ENCODE measurements around the gene RBM8A. TPM values are rescaled to one million over a fixed set of nuclear protein-coding genes. Genes with fewer than 3 reads are reported as not detected.

Gene RBM8A
- total RNA-seq, 1 donor from 2014 or later, result 86.8 TPM

DNA sequence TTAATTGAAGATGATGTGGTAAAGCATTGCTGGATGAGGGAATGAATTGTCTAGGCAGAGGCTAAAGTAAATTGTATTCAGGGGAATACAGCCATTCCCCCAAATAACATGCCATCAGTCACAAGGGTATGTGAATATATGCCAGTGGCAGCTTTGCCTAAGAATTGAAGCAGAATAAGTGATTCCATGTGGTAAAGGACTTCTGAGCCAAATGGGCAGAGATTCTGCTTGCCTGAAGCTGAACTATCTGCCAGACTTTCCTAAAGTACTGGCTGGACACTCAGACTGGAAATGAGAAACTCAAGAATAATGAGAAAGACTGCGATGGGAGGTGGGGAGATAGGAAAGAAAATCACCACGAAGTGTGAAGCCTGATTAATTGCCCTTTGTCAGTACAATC is 28.2 kb upstream of the RBM8A start:
- H3K9me3 Mint-ChIP-seq (ENCODE audit: low read depth), result no peaks in the 10 kb centered on the region
- H3K27me3 Mint-ChIP-seq (ENCODE audit: low read depth), result no peaks in the 10 kb centered on the region
- H3K4me1 Mint-ChIP-seq (ENCODE audit: low read depth), result peaks cover 62% of the 10 kb centered on the region
- H3K4me3 Mint-ChIP-seq (ENCODE audit: unreplicated experiment), result peak overlapping the region; percentile 79
- no peak for DNase-seq (ENCODE audit: low spot score)
- peak overlapping the region; percentile 78 for H3K27ac Mint-ChIP-seq (ENCODE audit: unreplicated experiment)
- TF ChIP-seq, protein P1, sequence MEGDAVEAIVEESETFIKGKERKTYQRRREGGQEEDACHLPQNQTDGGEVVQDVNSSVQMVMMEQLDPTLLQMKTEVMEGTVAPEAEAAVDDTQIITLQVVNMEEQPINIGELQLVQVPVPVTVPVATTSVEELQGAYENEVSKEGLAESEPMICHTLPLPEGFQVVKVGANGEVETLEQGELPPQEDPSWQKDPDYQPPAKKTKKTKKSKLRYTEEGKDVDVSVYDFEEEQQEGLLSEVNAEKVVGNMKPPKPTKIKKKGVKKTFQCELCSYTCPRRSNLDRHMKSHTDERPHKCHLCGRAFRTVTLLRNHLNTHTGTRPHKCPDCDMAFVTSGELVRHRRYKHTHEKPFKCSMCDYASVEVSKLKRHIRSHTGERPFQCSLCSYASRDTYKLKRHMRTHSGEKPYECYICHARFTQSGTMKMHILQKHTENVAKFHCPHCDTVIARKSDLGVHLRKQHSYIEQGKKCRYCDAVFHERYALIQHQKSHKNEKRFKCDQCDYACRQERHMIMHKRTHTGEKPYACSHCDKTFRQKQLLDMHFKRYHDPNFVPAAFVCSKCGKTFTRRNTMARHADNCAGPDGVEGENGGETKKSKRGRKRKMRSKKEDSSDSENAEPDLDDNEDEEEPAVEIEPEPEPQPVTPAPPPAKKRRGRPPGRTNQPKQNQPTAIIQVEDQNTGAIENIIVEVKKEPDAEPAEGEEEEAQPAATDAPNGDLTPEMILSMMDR (IDR thresholded peaks at IDR 0.05), result no peak
- H3K36me3 Mint-ChIP-seq (ENCODE audit: low read depth), result peaks cover 4% of the 10 kb centered on the region

DNA sequence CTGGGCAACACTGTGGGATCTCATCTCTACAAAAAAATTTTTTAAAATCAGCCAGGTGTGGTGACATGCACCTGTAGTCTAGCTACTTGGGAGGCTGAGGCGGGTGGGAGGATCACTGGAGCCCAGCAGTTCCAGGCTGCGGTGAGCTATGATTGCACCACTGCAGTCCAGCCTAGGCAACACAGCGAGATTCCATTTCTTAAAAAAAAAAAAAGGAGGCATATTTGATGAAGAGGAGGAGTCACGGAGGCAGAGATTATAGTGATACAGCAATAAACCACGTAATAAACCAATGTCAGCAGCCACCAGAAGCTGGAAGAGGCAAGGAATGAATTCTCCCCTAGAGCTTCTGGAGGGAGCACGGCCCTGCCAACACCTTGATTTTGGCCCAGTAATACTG is 26.6 kb upstream of the RBM8A start:
- TF ChIP-seq, protein P1 (IDR thresholded peaks at IDR 0.05), result no peak
- Mint-ChIP-seq H3K4me3 (ENCODE audit: unreplicated experiment) (no peak overlapping the region), H3K27ac (ENCODE audit: unreplicated experiment) (no peak overlapping the region), H3K36me3 (ENCODE audit: low read depth) (peaks cover 8% of the 10 kb centered on the region), H3K9me3 (ENCODE audit: low read depth) (no peaks in the 10 kb centered on the region), H3K4me1 (ENCODE audit: low read depth) (peaks cover 59% of the 10 kb centered on the region), H3K27me3 (ENCODE audit: low read depth) (no peaks in the 10 kb centered on the region)
- no peak for DNase-seq (ENCODE audit: low spot score)

DNA sequence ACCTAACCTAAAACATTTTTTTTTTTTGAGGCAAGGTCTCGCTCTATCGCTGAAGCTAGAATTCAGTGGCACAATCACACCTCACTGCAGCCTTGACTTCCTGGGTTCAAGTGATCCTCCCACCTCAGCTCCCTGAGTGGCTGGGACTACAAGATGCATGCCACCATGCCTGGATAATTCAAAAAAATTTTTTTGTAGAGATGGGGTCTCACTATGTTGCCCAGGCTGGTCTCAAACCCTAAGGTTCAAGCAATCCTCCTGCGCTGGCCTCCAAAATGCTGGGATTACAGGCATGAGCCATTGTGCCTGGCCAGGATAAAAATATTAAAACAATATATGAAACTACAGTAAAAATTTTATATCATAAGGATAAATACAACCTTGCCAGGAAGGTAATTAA is 25.6 kb upstream of the RBM8A start:
- Mint-ChIP-seq H3K27ac (ENCODE audit: unreplicated experiment) (no peak overlapping the region), H3K27me3 (ENCODE audit: low read depth) (no peaks in the 10 kb centered on the region), H3K4me1 (ENCODE audit: low read depth) (peaks cover 51% of the 10 kb centered on the region), H3K36me3 (ENCODE audit: low read depth) (peaks cover 8% of the 10 kb centered on the region), H3K9me3 (ENCODE audit: low read depth) (no peaks in the 10 kb centered on the region), H3K4me3 (ENCODE audit: unreplicated experiment) (no peak overlapping the region)
- TF ChIP-seq, protein P1 (IDR thresholded peaks at IDR 0.05), result no peak
- DNase-seq (ENCODE audit: low spot score), result no peak

DNA sequence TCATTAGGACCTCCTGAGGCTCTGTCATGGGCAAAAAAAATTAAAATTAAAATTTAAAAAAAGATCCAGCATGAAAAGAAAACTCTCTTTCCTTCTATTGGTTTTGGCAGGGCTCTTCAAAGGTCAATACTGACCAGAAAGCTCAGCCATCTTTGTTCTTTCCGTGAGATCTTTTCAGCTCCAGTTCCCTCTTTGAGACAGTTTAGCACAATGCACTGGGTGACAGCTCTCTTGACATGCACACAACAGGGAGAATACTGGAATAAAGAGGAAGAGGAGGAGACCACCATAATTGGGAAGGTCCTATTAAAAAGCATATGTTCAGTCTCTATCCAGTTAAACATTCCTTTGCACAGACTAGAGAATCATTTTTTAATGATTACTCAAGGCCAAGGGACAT is 24.2 kb upstream of the RBM8A start:
- no peaks in the 10 kb centered on the region for H3K27me3 Mint-ChIP-seq (ENCODE audit: low read depth)
- no peaks in the 10 kb centered on the region for H3K9me3 Mint-ChIP-seq (ENCODE audit: low read depth)

DNA sequence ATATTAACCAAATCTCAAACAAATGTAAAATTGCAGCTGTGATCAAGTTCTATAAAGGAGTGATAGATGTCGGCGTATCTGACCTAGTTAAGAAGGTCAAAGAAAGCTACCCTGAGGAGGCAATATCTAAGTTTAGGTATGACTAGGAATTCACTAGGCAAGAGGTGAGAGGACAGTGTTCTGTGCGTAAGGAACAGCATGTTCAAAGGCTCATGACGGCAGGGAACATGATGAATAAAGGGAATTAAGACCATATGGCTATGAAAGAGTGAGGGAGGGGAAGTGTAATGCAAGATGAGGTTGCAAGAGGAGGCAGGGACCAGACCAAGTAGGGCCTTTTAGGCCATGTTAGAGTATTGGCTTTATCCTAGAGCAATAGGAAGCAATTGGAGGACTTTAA is 21.9 kb upstream of the RBM8A start:
- H3K4me3 Mint-ChIP-seq (ENCODE audit: unreplicated experiment), result no peak overlapping the region
- H3K27me3 Mint-ChIP-seq (ENCODE audit: low read depth), result no peaks in the 10 kb centered on the region
- H3K9me3 Mint-ChIP-seq (ENCODE audit: low read depth), result no peaks in the 10 kb centered on the region
- no peak for DNase-seq (ENCODE audit: low spot score)
- TF ChIP-seq, protein P1 (IDR thresholded peaks at IDR 0.05), result no peak
- peaks cover 8% of the 10 kb centered on the region for H3K36me3 Mint-ChIP-seq (ENCODE audit: low read depth)
- peaks cover 20% of the 10 kb centered on the region for H3K4me1 Mint-ChIP-seq (ENCODE audit: low read depth)
- peak overlapping the region; percentile 23 for H3K27ac Mint-ChIP-seq (ENCODE audit: unreplicated experiment)

More for the DNA sequence above, 24.2 kb upstream of the RBM8A start:
- no peak overlapping the region for H3K27ac Mint-ChIP-seq (ENCODE audit: unreplicated experiment)
- DNase-seq (ENCODE audit: low spot score), result no peak
- no peak overlapping the region for H3K4me3 Mint-ChIP-seq (ENCODE audit: unreplicated experiment)
- H3K36me3 Mint-ChIP-seq (ENCODE audit: low read depth), result peaks cover 8% of the 10 kb centered on the region
- TF ChIP-seq, protein P1 (IDR thresholded peaks at IDR 0.05), result no peak
- H3K4me1 Mint-ChIP-seq (ENCODE audit: low read depth), result peaks cover 43% of the 10 kb centered on the region
